ENCODE measurements around the gene VPS8. TPM values are rescaled to one million over a fixed set of nuclear protein-coding genes. Genes with fewer than 3 reads are reported as not detected.

The VPS8 gene
- total RNA-seq, 1 donor = 95.2 TPM

- no peaks in the 10 kb centered on the region for H3K4me1 ChIP-seq (ENCODE audit: insufficient read depth, low read length)
- H3K4me2 ChIP-seq (ENCODE audit: insufficient read depth, low read length) = no peak overlapping the region
- peaks cover 30% of the 10 kb centered on the region for H3K36me3 ChIP-seq (ENCODE audit: insufficient read depth, low read length)
- no peaks in the 10 kb centered on the region for H3K27me3 ChIP-seq (ENCODE audit: insufficient read depth, low read length)
- no peaks in the 10 kb centered on the region for H3K79me2 ChIP-seq (ENCODE audit: insufficient read depth, low read length)
- DNase-seq (ENCODE audit: insufficient read length, low spot score, missing footprints) = no peak
- no peak overlapping the region for H3K27ac ChIP-seq (ENCODE audit: low read depth, low read length)
- H3K9me3 ChIP-seq (ENCODE audit: low read depth, low read length) = no peaks in the 10 kb centered on the region
- no peak overlapping the region for H3K4me3 ChIP-seq (ENCODE audit: insufficient read depth, low read length)
- H4K20me1 ChIP-seq (ENCODE audit: insufficient read depth, low read length) = no peaks in the 10 kb centered on the region
- H2AFZ ChIP-seq (ENCODE audit: low read length) = no peak overlapping the region
- no peak for TF ChIP-seq CTCF (IDR thresholded peaks at IDR 0.05; ENCODE audit: extremely low read depth, low read depth, low read length)
Measured at GRCh38 chr3:184832044-184832443, 20.1 kb downstream of the VPS8 start.

GRCh38 chr3:184832903-184833302 lies 20.9 kb downstream of the VPS8 start:
- no peak for DNase-seq (ENCODE audit: insufficient read length, low spot score, missing footprints)
- no peaks in the 10 kb centered on the region for H3K27me3 ChIP-seq (ENCODE audit: insufficient read depth, low read length)
- TF ChIP-seq CTCF (IDR thresholded peaks at IDR 0.05; ENCODE audit: extremely low read depth, low read depth, low read length) = no peak
- no peaks in the 10 kb centered on the region for H4K20me1 ChIP-seq (ENCODE audit: insufficient read depth, low read length)
- H3K4me1 ChIP-seq (ENCODE audit: insufficient read depth, low read length) = no peaks in the 10 kb centered on the region
- no peak overlapping the region for H3K4me3 ChIP-seq (ENCODE audit: insufficient read depth, low read length)
- H3K36me3 ChIP-seq (ENCODE audit: insufficient read depth, low read length) = peaks cover 30% of the 10 kb centered on the region
- H3K9me3 ChIP-seq (ENCODE audit: low read depth, low read length) = no peaks in the 10 kb centered on the region
- H2AFZ ChIP-seq (ENCODE audit: low read length) = no peak overlapping the region
- no peaks in the 10 kb centered on the region for H3K79me2 ChIP-seq (ENCODE audit: insufficient read depth, low read length)
- H3K4me2 ChIP-seq (ENCODE audit: insufficient read depth, low read length) = no peak overlapping the region
- no peak overlapping the region for H3K27ac ChIP-seq (ENCODE audit: low read depth, low read length)

- no peak overlapping the region for H3K4me2 ChIP-seq (ENCODE audit: insufficient read depth, low read length)
- no peaks in the 10 kb centered on the region for H3K27me3 ChIP-seq (ENCODE audit: insufficient read depth, low read length)
- no peak for TF ChIP-seq CTCF (IDR thresholded peaks at IDR 0.05; ENCODE audit: extremely low read depth, low read depth, low read length)
- no peak overlapping the region for H3K27ac ChIP-seq (ENCODE audit: low read depth, low read length)
- H3K36me3 ChIP-seq (ENCODE audit: insufficient read depth, low read length) = peaks cover 30% of the 10 kb centered on the region
- no peaks in the 10 kb centered on the region for H4K20me1 ChIP-seq (ENCODE audit: insufficient read depth, low read length)
- DNase-seq (ENCODE audit: insufficient read length, low spot score, missing footprints) = no peak
- no peaks in the 10 kb centered on the region for H3K79me2 ChIP-seq (ENCODE audit: insufficient read depth, low read length)
- H3K9me3 ChIP-seq (ENCODE audit: low read depth, low read length) = no peaks in the 10 kb centered on the region
- H3K4me1 ChIP-seq (ENCODE audit: insufficient read depth, low read length) = no peaks in the 10 kb centered on the region
- H2AFZ ChIP-seq (ENCODE audit: low read length) = no peak overlapping the region
- no peak overlapping the region for H3K4me3 ChIP-seq (ENCODE audit: insufficient read depth, low read length)
Measured at GRCh38 chr3:184836090-184836822, 24.3 kb downstream of the VPS8 start.

- Histone ChIP-seq H4K20me1 (ENCODE audit: insufficient read depth, low read length) (no peaks in the 10 kb centered on the region), H3K36me3 (ENCODE audit: insufficient read depth, low read length) (no peaks in the 10 kb centered on the region), H3K4me1 (ENCODE audit: insufficient read depth, low read length) (peaks cover 8% of the 10 kb centered on the region), H3K27ac (ENCODE audit: low read depth, low read length) (no peak overlapping the region), H3K27me3 (ENCODE audit: insufficient read depth, low read length) (no peaks in the 10 kb centered on the region), H3K4me3 (ENCODE audit: insufficient read depth, low read length) (no peak overlapping the region), H3K4me2 (ENCODE audit: insufficient read depth, low read length) (no peak overlapping the region), H3K79me2 (ENCODE audit: insufficient read depth, low read length) (no peaks in the 10 kb centered on the region), H3K9me3 (ENCODE audit: low read depth, low read length) (no peaks in the 10 kb centered on the region), H2AFZ (ENCODE audit: low read length) (no peak overlapping the region)
- no peak for DNase-seq (ENCODE audit: insufficient read length, low spot score, missing footprints)
- no peak for TF ChIP-seq CTCF (IDR thresholded peaks at IDR 0.05; ENCODE audit: extremely low read depth, low read depth, low read length)
Measured at GRCh38 chr3:184842433-184842832, 30.5 kb downstream of the VPS8 start.
